ENCODE measurements around the gene TIAM2. TPM values are rescaled to one million over a fixed set of nuclear protein-coding genes. Genes with fewer than 3 reads are reported as not detected.
A peak's percentile ranks its signal among the peaks of the same experiment; 100 is the strongest.

Gene TIAM2
- total and polyA plus RNA-seq, 12 donors, result 4.3 to 22.5 (median 11.8) TPM

DNA sequence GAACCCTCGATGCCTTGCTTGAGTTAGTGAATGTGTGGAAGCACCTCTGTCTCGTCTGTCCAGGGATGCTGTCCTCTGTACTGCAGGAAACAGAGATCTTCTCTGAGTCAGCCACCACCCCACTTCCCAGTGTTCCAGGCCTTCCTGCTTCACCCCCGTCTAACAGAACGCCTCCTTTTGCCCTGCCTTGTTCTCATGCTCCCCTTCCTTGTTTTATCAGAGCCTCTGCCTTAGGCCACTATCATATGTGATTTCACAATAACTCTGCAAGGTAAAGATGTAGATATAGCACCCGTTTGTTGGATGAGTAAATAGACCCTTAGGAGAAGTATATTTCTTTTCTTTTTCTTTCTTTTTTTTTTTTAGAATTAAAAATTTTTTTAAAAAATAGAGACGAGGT lies 162.0 kb downstream of the TIAM2 start:
- intact Hi-C loops (cut with DNase I), result no loop called here
- H3K4me1 ChIP-seq, result peaks cover 0 to 24% (median 11%) of the 10 kb centered on the region in 9 donors
- no peaks in the 10 kb centered on the region for H3K9me3 ChIP-seq
- H3K4me3 ChIP-seq, result no peak overlapping the region
- no peak for TF ChIP-seq CTCF (IDR thresholded peaks at IDR 0.05)
- DNase-seq (no peak), ATAC-seq (no peak)
- no peak overlapping the region for H3K27ac ChIP-seq
- no peaks in the 10 kb centered on the region for H3K27me3 ChIP-seq
- WGBS, 2 donors, result 74 to 75% methylated on average over 6 of the region's 6 CpGs
- no peaks in the 10 kb centered on the region for H3K36me3 ChIP-seq

- no peaks in the 10 kb centered on the region for H3K36me3 ChIP-seq
- TF ChIP-seq CTCF (IDR thresholded peaks at IDR 0.05), result no peak
- H3K4me1 ChIP-seq, result peaks cover 0 to 24% (median 11%) of the 10 kb centered on the region in 9 donors
- intact Hi-C loops (cut with DNase I), result no loop called here
- peak in 7 of 8 donors; percentile 46 to 90 (median 74) for ATAC-seq
- no peak for DNase-seq
- no peak overlapping the region for H3K4me3 ChIP-seq
- no peaks in the 10 kb centered on the region for H3K27me3 ChIP-seq
- WGBS, 2 donors, result 59 to 64% methylated on average over 5 of the region's 5 CpGs
- peak overlapping the region in 3 of 10 donors; percentile 21 to 50 (median 30) for H3K27ac ChIP-seq
- H3K9me3 ChIP-seq, result no peaks in the 10 kb centered on the region
Measured at GRCh38 chr6:155158030-155158843, 163.1 kb downstream of the TIAM2 start.

GRCh38 chr6:155162682-155163081 lies 167.6 kb downstream of the TIAM2 start:
- Histone ChIP-seq H3K9me3 (no peaks in the 10 kb centered on the region), H3K4me1 (peaks cover 0 to 11% (median 8%) of the 10 kb centered on the region in 9 donors), H3K36me3 (peaks cover 0 to 4% (median 0%) of the 10 kb centered on the region in 9 donors), H3K27ac (no peak overlapping the region), H3K4me3 (no peak overlapping the region), H3K27me3 (no peaks in the 10 kb centered on the region)
- DNase-seq (no peak), ATAC-seq (no peak)
- intact Hi-C loops (cut with DNase I), result no loop called here
- no peak for TF ChIP-seq CTCF (IDR thresholded peaks at IDR 0.05)
- WGBS, 2 donors, result 85 to 92% methylated on average over 3 of the region's 3 CpGs

GRCh38 chr6:155163601-155164000 lies 168.5 kb downstream of the TIAM2 start:
- Histone ChIP-seq H3K4me3 (no peak overlapping the region), H3K4me1 (peaks cover 0 to 2% (median 0%) of the 10 kb centered on the region in 9 donors), H3K36me3 (peaks cover 0 to 4% (median 0%) of the 10 kb centered on the region in 9 donors), H3K27ac (no peak overlapping the region), H3K27me3 (no peaks in the 10 kb centered on the region), H3K9me3 (no peaks in the 10 kb centered on the region)
- 100% methylated on average over 1 of the region's 1 CpG for WGBS, 2 donors
- intact Hi-C loops (cut with DNase I), result no loop called here
- DNase-seq (no peak), ATAC-seq (no peak)
- TF ChIP-seq CTCF (IDR thresholded peaks at IDR 0.05), result no peak
